ENCODE data around the gene FRMD3.
"Not testable (repeated sequence)": the region's sequence is repeated elsewhere in the genome, so short reads cannot be mapped to it uniquely, and the experiment has no call there.

The FRMD3 gene

DNA sequence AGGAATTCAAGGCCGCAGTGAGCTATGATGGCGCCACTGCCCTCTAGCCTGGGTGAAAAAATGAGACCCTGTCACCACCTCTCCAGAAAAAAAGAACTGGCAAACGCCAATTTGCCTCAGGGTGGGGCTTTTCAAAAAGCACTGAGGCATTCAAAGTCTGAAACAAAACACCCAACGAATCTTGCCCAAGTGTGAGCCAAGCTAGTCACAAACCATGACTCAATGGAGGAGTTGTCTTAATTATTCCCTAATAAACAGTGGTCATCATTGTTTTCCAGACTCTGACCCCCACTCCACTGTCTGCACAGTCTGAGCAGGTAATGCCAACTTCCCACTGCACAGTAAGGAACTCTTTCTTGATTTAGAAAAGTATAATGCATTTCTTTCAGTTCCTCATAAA, 16.8 kb downstream of the FRMD3 start:
- no peak for DNase-seq

DNA sequence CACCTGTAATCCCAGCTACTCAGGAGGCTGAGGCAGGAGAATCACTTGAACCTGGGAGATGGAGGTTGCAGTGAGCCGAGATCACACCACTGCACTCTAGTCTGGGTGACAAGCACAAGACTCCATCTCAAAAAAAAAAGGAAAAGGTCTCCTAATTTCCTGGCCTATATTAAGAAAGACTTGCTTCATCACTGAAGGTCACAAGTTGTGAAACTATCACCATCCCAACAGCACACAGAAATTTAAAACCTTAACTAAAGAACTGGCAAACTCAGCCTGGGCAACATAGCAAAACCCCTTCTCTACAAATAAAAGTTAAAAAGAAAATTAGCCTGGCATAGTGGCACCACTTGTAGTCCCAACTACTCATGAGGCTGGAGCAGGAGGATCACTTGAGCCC, 17.2 kb downstream of the FRMD3 start:
- DNase-seq = no peak

DNA sequence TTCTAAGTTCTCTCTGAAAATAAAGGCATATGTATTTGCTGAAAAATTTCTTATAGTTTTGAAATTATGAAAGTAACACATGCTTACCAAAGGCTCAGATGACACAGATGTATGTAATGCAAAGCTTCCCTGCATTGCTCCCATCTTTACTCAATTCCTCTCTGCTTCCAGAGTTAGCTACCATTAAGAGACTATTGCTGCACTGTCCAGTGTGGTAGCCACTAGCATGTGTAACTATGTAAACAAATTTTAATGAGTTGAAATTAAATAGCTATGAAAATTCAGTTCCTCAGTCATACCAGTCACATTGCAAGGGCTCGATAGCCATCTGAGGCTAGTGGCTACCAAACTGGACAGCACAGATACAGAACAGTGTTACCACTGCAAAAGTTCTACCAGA, 17.9 kb downstream of the FRMD3 start:
- no peak for DNase-seq

DNA sequence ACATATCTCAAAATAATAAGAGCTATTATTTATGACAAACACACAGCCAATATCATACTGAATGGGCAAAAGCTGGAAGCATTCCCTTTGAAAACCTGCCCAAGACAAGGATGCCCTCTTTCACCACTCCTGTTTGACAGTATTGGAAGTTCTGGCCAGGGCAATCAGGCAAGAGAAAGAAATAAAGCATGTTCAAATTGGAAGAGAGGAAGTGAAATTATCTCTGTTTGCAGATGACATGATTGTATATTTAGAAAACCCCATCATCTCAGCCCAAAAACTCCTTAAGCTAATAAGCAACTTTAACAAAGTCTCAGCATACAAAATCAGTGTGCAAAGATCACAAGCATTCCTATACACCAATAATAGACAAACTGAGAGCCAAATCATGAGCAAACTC, 20.2 kb downstream of the FRMD3 start:
- not testable (repeated sequence) for DNase-seq

DNA sequence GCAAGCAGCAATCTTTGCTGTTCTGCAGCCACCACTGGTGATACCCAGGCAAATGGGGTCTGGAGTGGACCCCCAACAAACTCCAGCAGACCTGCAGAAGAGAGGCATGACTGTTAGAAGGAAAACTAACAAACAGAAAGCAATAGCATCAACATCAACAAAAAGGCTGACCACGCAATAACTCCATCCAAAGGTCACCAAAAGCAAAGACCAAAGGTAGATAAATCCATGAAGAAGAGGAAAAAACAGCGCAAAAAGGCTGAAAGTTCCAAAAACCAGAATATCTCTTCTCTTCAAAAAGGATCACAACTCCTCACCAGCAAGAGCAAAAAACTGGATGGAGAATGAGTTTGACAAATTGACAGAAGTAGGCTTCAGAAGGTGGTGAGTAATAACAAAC, 23.4 kb downstream of the FRMD3 start:
- no peak for DNase-seq

DNA sequence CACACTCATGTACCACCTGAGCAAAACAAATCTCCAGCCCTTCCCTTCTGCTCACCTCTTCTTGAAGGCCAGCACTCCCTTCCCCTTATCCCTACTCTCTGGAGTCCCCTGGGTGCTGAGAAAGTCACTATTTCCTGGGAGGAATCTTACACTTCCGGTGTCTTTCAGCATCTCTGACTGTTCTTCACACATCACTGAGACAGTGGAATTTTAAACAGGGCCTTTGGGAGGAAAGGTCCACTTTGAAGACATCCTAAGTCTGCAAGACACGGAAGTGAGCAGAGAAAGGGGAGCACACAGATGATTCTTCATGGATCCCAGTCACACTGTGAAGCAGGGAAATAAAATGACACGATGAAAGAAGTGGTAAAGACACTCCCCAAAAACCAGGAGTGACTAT, 25.6 kb downstream of the FRMD3 start:
- no peak for DNase-seq

DNA sequence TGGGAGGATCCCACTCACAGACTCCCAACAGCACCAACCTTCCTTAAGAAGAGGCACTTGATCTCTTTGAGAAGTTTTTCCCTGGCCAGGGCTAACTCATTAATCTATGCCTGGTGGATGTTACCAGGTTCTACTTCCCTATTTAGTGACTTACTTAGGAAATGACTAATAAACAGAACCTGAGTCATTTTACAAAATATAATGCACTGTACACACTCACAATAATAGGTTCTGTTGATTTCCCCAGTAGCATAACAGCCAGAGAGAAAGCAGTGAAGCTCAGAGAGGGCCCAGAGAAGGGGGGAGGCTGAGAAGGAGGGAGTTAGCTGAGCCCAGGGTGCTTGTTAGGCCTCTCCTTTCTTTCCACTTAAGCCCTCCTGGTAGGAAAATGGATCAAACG, 27.1 kb downstream of the FRMD3 start:
- peak in 1 of 2 donors; percentile 9 for DNase-seq

DNA sequence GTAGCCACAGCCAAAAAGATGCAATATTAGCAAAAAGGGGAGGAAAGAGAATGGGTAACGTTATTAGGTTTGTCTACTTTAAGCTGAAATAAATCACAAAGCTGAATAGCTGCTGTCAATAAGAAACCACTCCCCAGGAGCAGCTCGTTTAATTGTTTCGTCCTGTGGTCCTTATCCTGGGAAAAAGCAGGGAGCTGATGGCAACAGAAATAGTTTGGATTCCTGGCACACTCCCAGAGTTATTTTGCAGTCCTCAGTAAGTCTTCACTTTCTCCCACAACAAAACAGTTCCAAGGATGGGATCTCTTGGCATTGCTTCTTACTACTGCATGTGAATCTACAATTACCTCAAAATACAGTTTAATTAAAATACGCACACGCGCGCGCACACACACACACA, 28.8 kb downstream of the FRMD3 start:
- no peak for DNase-seq

DNA sequence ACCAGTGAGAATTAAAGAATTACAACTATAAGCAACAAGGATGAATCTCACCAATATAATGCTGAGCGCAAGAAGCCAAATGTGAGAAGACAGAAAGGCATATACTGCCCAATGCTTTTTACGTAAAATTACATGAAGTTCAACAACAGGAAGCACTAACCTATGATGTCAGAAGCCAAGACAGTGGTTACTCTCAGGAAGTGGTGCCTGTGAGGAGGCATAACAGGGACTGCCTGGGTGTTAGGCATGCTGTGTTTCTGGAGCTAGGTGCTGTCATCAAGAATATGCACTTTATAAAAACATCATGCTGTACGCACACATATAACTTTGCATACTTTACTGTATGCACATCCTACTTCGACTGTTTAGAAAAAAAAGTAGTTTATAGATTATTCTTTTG, 30.1 kb downstream of the FRMD3 start:
- DNase-seq = peak; percentile 7 to 16

DNA sequence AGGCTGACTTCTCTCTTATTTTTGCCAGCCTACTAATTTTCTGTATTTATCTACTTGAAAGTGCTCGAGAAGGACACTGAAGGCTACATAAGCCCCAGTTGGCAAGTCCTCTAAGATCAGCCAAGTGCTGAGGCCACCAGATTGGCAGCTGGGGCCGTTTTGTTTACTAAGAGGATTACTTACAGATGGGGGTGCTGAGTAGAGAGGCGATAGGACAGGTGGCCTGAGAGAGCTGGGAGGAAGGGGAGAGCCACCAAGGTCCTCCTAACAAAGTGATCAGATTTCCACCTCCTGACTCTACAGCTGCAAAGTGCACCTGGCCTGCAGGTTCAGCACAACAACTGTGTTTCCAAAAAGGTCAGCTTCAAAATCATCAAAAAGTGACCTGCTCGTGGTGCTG, 32.9 kb downstream of the FRMD3 start:
- no peak for DNase-seq

DNA sequence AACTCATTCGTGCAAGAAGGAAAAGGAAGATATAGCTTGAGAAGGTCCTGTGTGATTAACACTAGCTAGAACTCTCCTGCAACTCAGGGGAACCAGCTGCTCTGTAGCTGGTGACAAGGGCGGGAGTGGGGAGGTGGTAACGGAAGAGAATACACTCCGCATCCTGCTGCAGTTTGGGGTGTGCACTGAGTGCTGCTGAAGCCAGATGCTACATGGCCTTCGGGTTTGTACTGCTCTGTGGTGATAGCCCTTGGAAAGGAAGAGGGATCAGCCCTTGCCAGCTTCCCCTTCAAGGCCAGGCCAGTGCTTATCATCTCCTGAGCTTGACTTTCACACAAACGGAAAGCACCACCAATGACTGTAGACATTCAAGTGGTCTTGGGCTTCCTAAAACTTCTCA, 34.3 kb downstream of the FRMD3 start:
- no peak for DNase-seq

DNA sequence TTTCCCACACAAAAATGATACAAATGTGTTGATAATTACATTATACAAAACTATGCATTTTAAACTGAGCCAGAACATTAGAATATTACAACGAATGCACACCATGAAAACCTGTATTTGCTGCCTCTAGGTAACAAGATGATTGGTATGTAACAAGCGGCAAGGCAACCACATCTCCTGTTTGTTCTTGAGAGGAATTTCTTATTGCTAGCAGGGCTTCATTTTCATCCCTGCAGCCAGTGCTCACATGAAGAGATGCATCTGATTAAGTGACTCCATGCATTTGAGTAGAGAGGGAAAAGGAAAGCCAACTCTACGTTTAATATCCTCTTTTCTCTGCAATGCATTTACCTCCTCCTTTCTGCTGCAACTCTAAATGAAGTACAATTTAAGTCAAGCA, 36.6 kb downstream of the FRMD3 start:
- no peak for DNase-seq

DNA sequence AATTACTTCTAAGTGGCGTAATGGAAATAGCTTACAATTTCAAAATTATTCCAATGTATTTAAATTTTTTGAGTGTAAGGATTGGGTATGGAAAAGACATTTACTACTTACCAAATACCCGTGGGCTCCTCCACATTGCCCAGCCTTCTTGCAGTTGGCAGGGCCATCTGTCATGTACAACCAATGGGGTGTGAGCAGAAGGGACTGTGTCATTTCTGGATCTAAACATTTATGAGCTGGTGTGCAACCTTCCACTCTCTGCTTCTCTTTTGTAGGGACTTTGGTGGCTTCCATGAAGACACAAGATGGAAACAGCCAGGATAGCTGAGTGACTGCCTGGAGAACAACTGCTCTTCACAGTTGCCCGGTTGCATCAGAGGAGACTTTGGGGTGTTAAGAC, 40.8 kb downstream of the FRMD3 start:
- DNase-seq = no peak

DNA sequence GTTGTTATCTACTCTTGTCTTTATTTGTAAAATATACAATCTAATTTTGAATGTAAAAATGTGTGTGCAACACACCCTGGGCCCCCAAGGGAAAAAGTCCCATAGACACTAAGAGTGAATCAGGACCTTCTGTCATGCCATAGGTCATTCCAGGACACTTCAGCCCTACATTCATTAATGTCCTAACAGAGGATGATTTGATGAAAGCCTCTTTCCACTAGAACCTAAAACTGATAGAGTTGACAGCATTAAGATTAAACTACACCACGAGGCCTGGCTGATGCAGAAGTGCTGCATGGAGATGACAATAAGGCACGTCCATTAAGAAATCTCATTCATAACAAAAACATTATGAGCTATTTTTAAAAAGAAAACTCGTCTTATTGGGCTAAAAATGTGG, 46.2 kb downstream of the FRMD3 start:
- no peak for DNase-seq

DNA sequence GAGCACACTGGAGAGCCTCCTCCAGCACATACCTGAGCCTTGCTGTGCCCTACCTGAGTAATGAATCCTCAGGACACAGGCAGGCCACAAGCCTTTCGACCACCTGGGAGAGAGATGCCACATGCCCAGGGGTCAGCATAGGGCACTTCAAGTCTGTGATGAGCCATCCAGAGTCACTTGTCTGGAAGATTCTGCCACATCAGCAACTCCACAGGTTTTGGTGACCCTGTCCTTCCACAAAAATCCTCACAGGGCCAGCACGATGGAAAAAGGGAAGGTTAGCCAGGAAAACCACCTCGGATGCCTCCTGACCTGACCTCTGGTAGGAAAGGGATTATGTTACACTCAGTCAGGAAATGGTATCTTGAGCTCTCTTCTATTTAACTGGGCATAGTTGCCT, 46.8 kb downstream of the FRMD3 start:
- no peak for DNase-seq

DNA sequence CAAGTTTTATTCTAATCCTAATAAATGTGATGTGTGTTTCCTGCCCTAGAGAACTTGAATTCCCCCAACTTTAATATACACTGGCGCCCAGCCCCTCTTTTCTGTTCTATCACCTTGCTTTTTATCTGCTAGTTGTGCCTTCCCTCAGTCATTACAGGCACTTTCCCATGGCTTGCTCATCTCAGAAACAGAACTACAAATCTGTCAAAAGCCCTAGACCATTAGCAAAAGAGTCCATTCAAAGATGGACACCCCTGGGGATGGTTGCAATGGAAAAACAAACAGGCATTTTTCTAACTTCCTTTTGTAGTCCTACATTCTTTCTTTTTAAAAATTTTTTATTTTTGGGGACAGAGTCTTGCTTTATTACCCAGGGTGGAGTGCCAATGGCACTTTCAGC, 48.2 kb downstream of the FRMD3 start:
- DNase-seq = no peak

DNA sequence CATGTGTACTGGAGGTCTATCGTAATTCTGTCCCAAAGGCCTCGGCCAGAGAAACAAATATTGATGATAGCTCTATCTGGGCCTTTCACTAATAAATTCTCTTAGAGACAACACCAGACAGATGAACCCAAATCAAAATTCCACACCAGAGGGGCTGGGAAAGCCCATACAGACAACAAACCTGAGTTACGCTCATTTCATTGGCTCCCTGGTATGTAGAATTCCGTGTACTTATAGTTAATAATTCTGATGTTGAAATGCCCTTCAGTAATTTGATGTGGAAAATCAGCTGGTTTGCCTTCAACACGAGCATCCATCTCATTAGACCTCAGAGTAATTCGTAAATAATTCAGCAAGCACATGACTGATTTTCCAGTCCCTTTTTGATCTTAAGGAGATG, 53.2 kb downstream of the FRMD3 start:
- DNase-seq = no peak

DNA sequence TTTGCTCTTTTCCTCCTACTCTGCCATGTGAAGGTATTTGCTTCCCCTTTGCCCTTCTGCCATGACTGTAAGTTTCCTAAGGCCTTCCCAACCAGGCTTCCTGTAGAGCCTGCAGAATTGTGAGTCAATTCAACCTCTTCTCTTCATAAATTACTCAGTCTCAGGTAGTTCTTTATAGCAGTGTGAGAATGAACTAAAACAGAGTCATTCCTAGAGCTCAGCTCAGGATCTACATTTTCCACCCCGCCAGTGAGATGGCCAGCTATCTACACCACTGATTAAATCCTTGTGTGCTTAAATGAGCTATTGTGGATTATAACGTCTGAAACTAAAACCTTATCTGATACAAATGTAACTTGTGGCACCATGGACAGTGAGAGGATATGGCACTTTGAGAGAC, 55.0 kb downstream of the FRMD3 start:
- no peak for DNase-seq

DNA sequence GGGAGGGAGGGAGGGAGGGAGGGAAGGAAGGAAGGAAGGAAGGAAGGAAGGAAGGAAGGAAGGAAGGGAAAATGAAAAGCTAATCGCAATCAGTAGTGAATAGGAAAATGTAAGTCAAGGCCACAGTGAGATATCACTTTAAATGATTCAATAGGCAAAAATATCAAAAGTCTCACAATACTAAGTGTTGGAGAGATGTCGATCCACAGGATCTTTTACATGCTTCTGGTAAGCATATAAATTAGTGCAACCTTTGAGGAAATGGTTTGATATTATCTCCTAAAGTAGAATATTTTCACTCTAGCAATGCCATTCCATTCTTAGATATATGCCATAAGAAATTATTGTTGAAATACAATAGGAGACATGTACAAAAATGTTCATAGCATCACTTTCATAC, 58.4 kb downstream of the FRMD3 start:
- DNase-seq = no peak

DNA sequence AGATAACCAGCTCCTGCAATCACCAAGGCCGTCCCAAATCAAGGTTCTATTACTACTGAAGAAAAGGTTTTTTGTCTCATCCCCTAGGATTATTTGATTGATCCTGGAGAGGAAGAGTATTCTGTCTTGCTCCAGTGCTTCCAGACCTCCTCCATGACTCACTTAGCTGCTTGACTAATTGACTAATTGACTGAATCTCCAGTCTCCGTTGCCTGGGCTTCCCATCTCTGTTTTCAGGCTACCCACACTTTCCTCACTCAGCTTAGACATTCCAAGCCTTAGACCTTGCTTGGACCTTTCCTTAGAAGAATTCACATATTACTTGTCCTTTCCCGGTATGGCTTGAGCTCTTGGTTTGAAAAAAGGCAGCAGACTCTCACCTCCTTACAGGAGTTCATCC, 60.6 kb downstream of the FRMD3 start:
- DNase-seq = no peak

DNA sequence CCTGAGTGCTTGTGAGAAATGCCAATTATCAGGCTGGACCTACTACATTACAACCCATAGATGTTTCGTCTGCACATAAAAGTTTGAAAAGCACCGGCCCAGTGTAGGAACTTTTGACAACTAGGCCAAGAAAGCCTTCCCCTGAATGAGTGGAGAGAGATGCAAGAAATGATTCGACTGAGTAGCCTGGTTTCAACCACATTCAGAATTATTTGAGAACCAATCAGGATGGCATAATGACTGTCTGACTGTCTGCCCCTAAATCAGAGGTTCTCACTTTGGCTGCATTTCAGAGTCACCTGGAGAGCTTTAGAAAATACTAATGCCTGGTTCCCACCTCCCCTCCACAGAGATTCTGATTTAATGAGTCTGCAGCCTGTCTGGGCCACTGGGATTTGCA, 61.1 kb downstream of the FRMD3 start:
- no peak for DNase-seq

DNA sequence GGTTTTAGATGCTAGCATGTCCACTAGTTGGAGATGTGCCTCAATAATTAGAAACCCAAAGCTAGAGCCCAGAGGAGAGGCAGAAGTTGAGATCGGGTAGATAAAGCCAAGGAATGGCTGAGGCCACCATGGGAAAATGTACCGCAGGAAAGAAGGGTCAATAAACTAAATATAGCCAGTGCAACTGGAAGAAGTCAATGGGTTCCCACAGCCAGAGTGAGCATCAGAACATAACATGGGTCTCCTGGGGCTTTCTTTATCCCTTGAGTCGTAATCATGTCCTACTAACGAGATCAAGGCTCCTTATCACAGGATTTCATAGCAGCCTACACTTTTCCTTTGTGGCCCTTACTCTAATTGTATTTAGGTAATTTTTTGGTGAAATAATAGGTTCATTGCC, 61.7 kb downstream of the FRMD3 start:
- no peak for DNase-seq

DNA sequence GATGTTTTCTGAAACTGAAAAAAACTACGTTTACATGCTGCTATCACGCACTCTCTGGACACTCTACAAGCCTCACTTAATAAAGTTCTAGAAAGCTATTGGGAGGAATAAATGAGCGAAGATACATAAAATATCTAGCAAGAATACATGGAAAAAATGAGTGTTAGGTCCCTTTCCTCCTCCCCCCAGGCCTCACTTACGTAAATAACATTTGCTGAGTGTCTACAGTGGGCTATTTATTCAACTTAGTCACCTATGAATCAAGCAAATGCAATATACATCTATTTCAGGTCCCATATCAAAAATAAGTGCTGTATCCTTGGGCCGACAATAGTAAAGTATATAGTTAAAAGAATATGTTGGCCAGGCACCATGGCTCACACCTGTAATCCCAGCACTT, 62.5 kb downstream of the FRMD3 start:
- DNase-seq = no peak

DNA sequence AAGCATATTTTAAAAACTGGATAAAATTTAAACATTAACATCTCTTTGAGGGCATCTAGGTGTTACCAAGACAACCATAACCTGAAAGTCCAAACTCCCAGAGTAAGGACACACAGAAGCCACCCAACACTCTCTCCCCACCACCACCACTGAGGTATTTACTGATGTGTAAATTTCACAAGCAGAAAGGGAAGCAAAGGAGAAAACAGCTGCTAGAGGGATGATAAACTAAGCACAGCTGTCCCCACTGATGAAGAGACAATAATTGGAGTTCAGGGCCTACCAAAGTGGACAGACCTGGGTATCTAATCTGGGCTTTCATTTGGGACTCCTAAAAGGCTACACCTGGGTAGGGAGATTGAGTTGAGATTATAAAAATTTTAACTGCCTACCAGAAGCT, 63.6 kb downstream of the FRMD3 start:
- no peak for DNase-seq

DNA sequence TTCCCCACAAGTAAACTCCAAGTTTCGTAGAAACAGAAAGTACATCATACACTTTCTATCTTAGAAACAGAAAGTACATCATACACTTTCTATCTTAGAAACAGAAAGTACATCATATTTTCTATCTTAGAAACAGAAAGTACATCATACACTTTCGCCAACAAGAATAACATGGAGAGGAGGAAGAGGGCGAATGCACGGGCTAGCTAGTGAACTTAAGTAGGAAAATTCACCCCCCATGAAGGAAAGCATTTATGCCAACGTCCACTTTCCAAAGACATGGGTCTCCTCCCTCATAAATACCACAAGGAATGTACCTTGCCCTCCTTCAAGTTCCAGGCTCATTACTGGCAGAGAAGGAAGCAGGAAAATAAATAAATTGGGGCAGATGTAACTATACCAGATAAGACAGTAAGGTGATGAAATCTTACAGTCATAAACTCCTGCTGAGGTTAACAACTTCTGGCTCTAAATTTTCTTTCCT, 64.7 kb downstream of the FRMD3 start:
- no peak for DNase-seq

DNA sequence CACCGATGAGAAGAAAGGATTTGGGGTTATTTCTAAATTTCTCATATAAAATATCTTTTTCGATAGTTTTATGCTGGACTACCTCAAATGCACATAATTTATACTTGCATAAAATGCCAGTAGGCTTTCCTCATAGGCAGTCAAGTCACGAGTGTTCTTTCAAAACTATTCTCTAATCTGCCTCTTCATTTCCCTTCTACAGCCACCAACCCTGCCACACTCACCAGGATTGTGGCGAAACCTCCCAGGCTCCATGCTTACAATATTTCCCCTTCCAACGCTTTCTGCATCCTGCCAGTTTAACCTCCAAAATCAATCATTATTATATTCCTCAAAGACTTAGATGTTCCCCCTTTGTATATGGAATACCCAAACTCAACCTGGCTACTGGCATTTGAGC, 65.4 kb downstream of the FRMD3 start:
- peak in 1 of 2 donors; percentile 16 for DNase-seq
